ENCODE measurements around the gene TMEM236.
A peak's percentile ranks its signal among the peaks of the same experiment; 100 is the strongest.

DNA sequence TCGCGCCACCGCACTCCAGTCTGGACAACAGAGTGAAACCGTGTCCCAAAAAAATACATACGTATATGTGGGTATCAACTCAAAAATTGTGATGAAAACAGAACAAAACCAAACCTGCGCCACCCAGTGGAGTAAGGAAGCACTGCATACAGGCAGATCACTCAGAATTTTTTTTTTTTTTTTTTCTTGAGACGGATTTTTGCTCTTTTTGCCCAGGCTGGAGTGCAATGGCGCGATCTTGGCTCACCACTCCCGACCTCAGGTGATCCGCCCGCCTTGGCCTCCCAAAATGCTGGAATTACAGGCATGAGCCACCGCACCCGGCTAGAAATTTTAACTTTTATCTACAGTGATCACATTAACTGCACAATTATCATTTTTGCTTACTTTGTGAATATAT, 9.1 kb upstream of the TMEM236 start:
- TF ChIP-seq, protein P1, sequence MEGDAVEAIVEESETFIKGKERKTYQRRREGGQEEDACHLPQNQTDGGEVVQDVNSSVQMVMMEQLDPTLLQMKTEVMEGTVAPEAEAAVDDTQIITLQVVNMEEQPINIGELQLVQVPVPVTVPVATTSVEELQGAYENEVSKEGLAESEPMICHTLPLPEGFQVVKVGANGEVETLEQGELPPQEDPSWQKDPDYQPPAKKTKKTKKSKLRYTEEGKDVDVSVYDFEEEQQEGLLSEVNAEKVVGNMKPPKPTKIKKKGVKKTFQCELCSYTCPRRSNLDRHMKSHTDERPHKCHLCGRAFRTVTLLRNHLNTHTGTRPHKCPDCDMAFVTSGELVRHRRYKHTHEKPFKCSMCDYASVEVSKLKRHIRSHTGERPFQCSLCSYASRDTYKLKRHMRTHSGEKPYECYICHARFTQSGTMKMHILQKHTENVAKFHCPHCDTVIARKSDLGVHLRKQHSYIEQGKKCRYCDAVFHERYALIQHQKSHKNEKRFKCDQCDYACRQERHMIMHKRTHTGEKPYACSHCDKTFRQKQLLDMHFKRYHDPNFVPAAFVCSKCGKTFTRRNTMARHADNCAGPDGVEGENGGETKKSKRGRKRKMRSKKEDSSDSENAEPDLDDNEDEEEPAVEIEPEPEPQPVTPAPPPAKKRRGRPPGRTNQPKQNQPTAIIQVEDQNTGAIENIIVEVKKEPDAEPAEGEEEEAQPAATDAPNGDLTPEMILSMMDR (IDR thresholded peaks at IDR 0.05; ENCODE audit: low read depth, low read length), result peak; percentile 58
- TF ChIP-seq EZH2phosphoT487 (IDR thresholded peaks at IDR 0.05; ENCODE audit: low read depth), result no peak
